Activated gamma-delta T cell treated with anti-CD3 and anti-CD28 coated beads, Interleukin-2, amount 50 U/mL, for 16 hours (primary cell): ENCODE measurements around the gene DPF3.

Source experiments
- DNase-seq: peaks from one replicate; pipeline ENCODE4 v3.0.0-alpha.2; 2020; ENCODE audit warnings: low read depth

The DPF3 gene

GRCh38 chr14:72741826-72742117 is 152.1 kb downstream of the DPF3 start:
- DNase-seq, result no peak

GRCh38 chr14:72740966-72741825 is 152.7 kb downstream of the DPF3 start:
- DNase-seq, result no peak

- no peak for DNase-seq
Observed at GRCh38 chr14:72740504-72740961, 153.4 kb downstream of the DPF3 start.

- no peak for DNase-seq
Observed at GRCh38 chr14:72739446-72740405, 154.2 kb downstream of the DPF3 start.

- no peak for DNase-seq
Observed at GRCh38 chr14:72738161-72738611, 155.7 kb downstream of the DPF3 start.

- DNase-seq, result no peak
Observed at GRCh38 chr14:72737560-72737943, 156.3 kb downstream of the DPF3 start.

- no peak for DNase-seq
Observed at GRCh38 chr14:72736786-72737559, 156.9 kb downstream of the DPF3 start.

GRCh38 chr14:72736308-72736707 is 157.6 kb downstream of the DPF3 start:
- no peak for DNase-seq

GRCh38 chr14:72732022-72732780 is 161.7 kb downstream of the DPF3 start:
- DNase-seq, result no peak

- no peak for DNase-seq
Observed at GRCh38 chr14:72731252-72732020, 162.5 kb downstream of the DPF3 start.

GRCh38 chr14:72730468-72730867 is 163.4 kb downstream of the DPF3 start:
- DNase-seq, result no peak

- DNase-seq, result no peak
Observed at GRCh38 chr14:72726444-72726843, 167.5 kb downstream of the DPF3 start.

- no peak for DNase-seq
Observed at GRCh38 chr14:72723858-72724530, 169.9 kb downstream of the DPF3 start.

GRCh38 chr14:72722201-72722785 is 171.6 kb downstream of the DPF3 start:
- no peak for DNase-seq

GRCh38 chr14:72721083-72721482 is 172.8 kb downstream of the DPF3 start:
- DNase-seq, result no peak

- DNase-seq, result no peak
Observed at GRCh38 chr14:72717220-72717619, 176.7 kb downstream of the DPF3 start.

- no peak for DNase-seq
Observed at GRCh38 chr14:72716476-72716875, 177.4 kb downstream of the DPF3 start.

GRCh38 chr14:72715850-72716228 is 178.1 kb downstream of the DPF3 start:
- no peak for DNase-seq

GRCh38 chr14:72715215-72715849 is 178.6 kb downstream of the DPF3 start:
- DNase-seq, result no peak
